Karpas-422 (cell line): ENCODE data around the gene DYSF. TPM values are rescaled to one million over a fixed set of nuclear protein-coding genes. Genes with fewer than 3 reads are reported as not detected.

ENCODE experiments used
- DNase-seq: peaks from one replicate; pipeline ENCODE4 v3.0.0-alpha.2; 2015
- H2AFZ ChIP-seq: fragments of 200-600 bp; sonication (generic); 2 replicates; pipeline ENCODE4 v1.6.1; 2014; ENCODE audit warnings: antibody characterized with exemption, low read length, mixed read lengths
- H3K27ac ChIP-seq: fragments of 200-600 bp; sonication (generic); 2 replicates; pipeline ENCODE4 v1.5.1; 2014; ENCODE audit warnings: mild to moderate bottlenecking, low read length, moderate library complexity
- H3K27me3 ChIP-seq: fragments of 200-600 bp; sonication (generic); 2 replicates; pipeline ENCODE4 v1.6.1; 2014; ENCODE audit warnings: low read length, mixed read lengths
- H3K36me3 ChIP-seq: fragments of 200-600 bp; sonication (generic); 2 replicates; pipeline ENCODE4 v1.6.1; 2014; ENCODE audit warnings: low read length, mixed read lengths; ENCODE audit not compliant: insufficient read depth
- H3K4me1 ChIP-seq: fragments of 200-600 bp; sonication (generic); 2 replicates; pipeline ENCODE4 v1.6.1; 2014; ENCODE audit warnings: mild to moderate bottlenecking, low read length, mixed read lengths
- H3K4me2 ChIP-seq: fragments of 200-600 bp; sonication (generic); 2 replicates; pipeline ENCODE4 v1.6.1; 2014; ENCODE audit warnings: low read length, low read depth, mild to moderate bottlenecking; ENCODE audit not compliant: poor library complexity, severe bottlenecking
- H3K4me3 ChIP-seq: fragments of 200-600 bp; sonication (generic); 2 replicates; pipeline ENCODE4 v1.5.1; 2014; ENCODE audit warnings: mild to moderate bottlenecking, antibody characterized with exemption, low read length, mixed read lengths
- H3K79me2 ChIP-seq: fragments of 200-600 bp; sonication (generic); 2 replicates; pipeline ENCODE4 v1.6.1; 2014; ENCODE audit warnings: mild to moderate bottlenecking, low read length, mixed read lengths
- H3K9ac ChIP-seq: fragments of 200-600 bp; sonication (generic); 2 replicates; pipeline ENCODE4 v1.6.0; 2014; ENCODE audit warnings: low read length
- H3K9me2 ChIP-seq: fragments of 200-600 bp; sonication (generic), shearing (Covaris generic); replicated peaks from 2 replicates; pipeline ENCODE4 v1.6.0; 2014; ENCODE audit warnings: mild to moderate bottlenecking, low read length, moderate library complexity; ENCODE audit not compliant: insufficient read depth
- H3K9me3 ChIP-seq: fragments of 300-700, 200-600 bp; sonication (generic); 2 replicates; pipeline ENCODE4 v1.6.1; 2014; ENCODE audit warnings: low read length, mixed read lengths
- H4K20me1 ChIP-seq: fragments of 200-600 bp; sonication (generic); 2 replicates; pipeline ENCODE4 v1.6.1; 2014; ENCODE audit warnings: mild to moderate bottlenecking, antibody characterized with exemption, low read length, low read depth; ENCODE audit not compliant: insufficient read depth
- total RNA-seq: library from RNA; depleted of rRNA; stranded (reverse); fragments of >200 nt; shearing (Covaris generic); gene quantifications from 2 replicates; pipeline ENCODE4 v1.2.3, GENCODE V29; 2014; ENCODE audit warnings: low replicate concordance

DYSF gene
- total RNA-seq, 1 experiment from 2014 or later: not detected

DNA sequence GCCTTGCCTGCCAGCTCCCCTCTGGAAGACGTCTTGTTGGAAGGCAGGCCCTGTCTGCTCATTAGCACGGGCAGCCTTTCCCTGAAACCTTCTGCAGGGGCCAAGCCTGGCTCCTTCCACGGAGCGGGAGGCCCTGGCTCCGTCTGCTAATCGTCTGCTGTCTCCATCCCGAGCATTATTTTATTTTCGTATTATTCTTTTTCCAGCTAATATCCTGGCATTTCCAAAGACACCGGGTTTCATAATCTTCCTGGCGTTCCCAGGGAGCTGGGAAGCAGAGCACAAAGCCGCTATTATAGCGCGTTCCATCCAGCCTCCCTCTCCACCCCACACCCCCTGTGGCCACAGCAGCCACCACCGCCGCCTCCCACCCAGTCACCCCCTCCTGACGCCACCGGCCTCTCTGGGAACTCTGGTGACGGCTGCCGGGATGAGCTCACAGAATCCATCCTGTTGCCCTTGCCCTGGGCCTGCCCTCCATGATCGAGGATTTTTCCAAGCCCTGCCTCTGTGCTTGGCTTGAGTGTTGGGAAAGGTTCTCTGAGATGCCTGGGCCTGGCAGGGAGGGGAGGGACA, 125.5 kb downstream of the DYSF start:
- Histone ChIP-seq H3K9ac (no peak overlapping the region), H3K27ac (no peak overlapping the region), H3K4me2 (no peak overlapping the region), H3K27me3 (no peaks in the 10 kb centered on the region; the same call in 1 of the 2 replicates), H3K9me3 (no peaks in the 10 kb centered on the region), H4K20me1 (no peaks in the 10 kb centered on the region), H3K4me1 (no peaks in the 10 kb centered on the region), H3K36me3 (no peaks in the 10 kb centered on the region), H2AFZ (no peak overlapping the region), H3K9me2 (no peaks in the 10 kb centered on the region), H3K79me2 (no peaks in the 10 kb centered on the region), H3K4me3 (no peak overlapping the region)
- DNase-seq: no peak

DNA sequence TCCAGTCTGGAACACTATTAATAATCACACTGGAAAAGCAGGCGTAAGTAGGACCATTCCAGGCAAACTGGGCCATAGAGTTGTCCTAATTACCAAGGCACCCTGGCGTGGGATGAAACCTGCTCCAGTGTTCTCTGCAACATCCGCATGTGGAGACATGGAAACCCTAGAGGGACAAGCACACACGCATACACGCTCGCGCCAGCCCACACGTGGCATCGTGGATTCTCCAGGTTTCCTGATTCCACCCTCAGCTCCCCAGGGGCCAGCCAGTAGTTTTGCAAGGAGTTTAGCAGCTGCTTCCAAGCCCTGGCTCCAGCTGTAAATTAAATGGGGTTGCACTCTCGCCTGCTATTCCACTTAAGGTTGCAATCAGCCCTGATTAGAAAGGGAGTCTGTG, 127.7 kb downstream of the DYSF start:
- H3K4me3 ChIP-seq: no peak overlapping the region

DNA sequence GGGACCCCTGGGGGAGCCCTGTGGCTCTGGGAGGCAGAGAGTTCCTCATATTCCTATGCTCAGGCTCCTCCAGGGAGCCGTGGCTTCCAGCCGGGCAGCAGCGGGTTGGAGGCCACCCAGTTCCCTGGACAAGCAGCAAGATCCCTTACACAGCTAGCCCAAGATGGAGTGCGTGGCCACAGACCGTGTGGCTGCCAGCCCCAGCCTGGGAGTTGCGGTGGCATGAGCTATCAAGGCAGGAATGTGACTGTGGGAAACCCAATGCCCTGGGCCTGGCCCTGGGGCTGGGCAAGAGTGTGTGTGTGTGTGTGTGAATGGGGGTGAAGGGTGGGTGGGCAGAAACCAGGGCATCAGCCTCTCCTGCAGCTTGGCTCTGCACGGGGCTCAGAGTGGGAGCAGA, 130.5 kb downstream of the DYSF start:
- no peak overlapping the region for H3K9ac ChIP-seq
- H3K4me2 ChIP-seq: no peak overlapping the region
- no peaks in the 10 kb centered on the region for H3K36me3 ChIP-seq
- H3K27ac ChIP-seq: no peak overlapping the region
- H3K9me3 ChIP-seq: no peaks in the 10 kb centered on the region
- H3K4me1 ChIP-seq: no peaks in the 10 kb centered on the region
- H2AFZ ChIP-seq: no peak overlapping the region
- no peaks in the 10 kb centered on the region for H3K27me3 ChIP-seq
- no peak overlapping the region for H3K4me3 ChIP-seq
- no peak for DNase-seq
- H4K20me1 ChIP-seq: no peaks in the 10 kb centered on the region; the same call in 1 of the 2 replicates
- H3K9me2 ChIP-seq: no peaks in the 10 kb centered on the region
- no peaks in the 10 kb centered on the region for H3K79me2 ChIP-seq

More for the DNA sequence above, 127.7 kb downstream of the DYSF start:
- no peaks in the 10 kb centered on the region; the same call in 1 of the 2 replicates for H3K27me3 ChIP-seq
- no peak overlapping the region for H3K9ac ChIP-seq
- H3K79me2 ChIP-seq: no peaks in the 10 kb centered on the region
- no peak overlapping the region for H2AFZ ChIP-seq
- no peaks in the 10 kb centered on the region for H3K9me2 ChIP-seq
- no peaks in the 10 kb centered on the region for H3K4me1 ChIP-seq
- no peaks in the 10 kb centered on the region for H4K20me1 ChIP-seq
- no peaks in the 10 kb centered on the region for H3K9me3 ChIP-seq
- H3K27ac ChIP-seq: no peak overlapping the region
- H3K4me2 ChIP-seq: no peak overlapping the region
- DNase-seq: no peak
- no peaks in the 10 kb centered on the region for H3K36me3 ChIP-seq

DNA sequence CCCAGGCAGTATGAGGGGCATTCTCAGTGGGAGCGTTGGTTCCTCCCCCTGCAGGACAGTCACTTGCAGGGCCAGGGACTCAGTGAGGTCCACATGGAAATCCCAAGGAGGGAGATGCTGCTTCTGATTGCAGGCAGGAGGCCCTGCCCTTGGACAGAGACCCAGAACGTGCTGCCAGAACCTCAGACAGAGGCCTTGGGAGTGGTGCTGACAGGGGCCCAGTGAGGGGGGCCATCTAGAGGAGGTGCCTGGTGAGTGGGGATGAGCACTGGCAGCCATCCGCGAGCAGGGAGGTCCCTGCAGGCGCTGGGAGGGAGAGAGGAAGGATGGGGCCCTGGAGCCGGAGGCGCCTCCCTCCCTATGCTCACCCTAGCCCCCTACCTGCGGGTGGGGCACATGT, 133.1 kb downstream of the DYSF start:
- no peaks in the 10 kb centered on the region for H3K27me3 ChIP-seq
- H3K4me1 ChIP-seq: no peaks in the 10 kb centered on the region
- no peak overlapping the region for H3K4me3 ChIP-seq
- H3K9ac ChIP-seq: no peak overlapping the region
- no peaks in the 10 kb centered on the region for H3K36me3 ChIP-seq
- H4K20me1 ChIP-seq: no peaks in the 10 kb centered on the region; the same call in 1 of the 2 replicates
- no peaks in the 10 kb centered on the region for H3K9me2 ChIP-seq
- H2AFZ ChIP-seq: no peak overlapping the region
- no peak overlapping the region for H3K4me2 ChIP-seq
- H3K27ac ChIP-seq: no peak overlapping the region
- H3K9me3 ChIP-seq: no peaks in the 10 kb centered on the region
- no peaks in the 10 kb centered on the region for H3K79me2 ChIP-seq
- DNase-seq: no peak

- H3K9ac ChIP-seq: no peak overlapping the region
- H3K4me3 ChIP-seq: no peak overlapping the region
- H3K79me2 ChIP-seq: no peaks in the 10 kb centered on the region
- no peak overlapping the region for H3K4me2 ChIP-seq
- no peaks in the 10 kb centered on the region for H3K27me3 ChIP-seq
- no peaks in the 10 kb centered on the region for H3K9me3 ChIP-seq
- no peaks in the 10 kb centered on the region for H3K36me3 ChIP-seq
- no peaks in the 10 kb centered on the region for H3K4me1 ChIP-seq
- no peaks in the 10 kb centered on the region for H3K9me2 ChIP-seq
- no peak overlapping the region for H3K27ac ChIP-seq
- no peak for DNase-seq
- no peak overlapping the region for H2AFZ ChIP-seq
- H4K20me1 ChIP-seq: no peaks in the 10 kb centered on the region; the same call in 1 of the 2 replicates
Measured at GRCh38 chr2:71587509-71588073, 134.2 kb downstream of the DYSF start.

- Histone ChIP-seq H3K27me3 (no peaks in the 10 kb centered on the region), H4K20me1 (no peaks in the 10 kb centered on the region; the same call in 1 of the 2 replicates), H3K4me2 (no peak overlapping the region)
Measured at GRCh38 chr2:71588497-71589170, 135.3 kb downstream of the DYSF start.

DNA sequence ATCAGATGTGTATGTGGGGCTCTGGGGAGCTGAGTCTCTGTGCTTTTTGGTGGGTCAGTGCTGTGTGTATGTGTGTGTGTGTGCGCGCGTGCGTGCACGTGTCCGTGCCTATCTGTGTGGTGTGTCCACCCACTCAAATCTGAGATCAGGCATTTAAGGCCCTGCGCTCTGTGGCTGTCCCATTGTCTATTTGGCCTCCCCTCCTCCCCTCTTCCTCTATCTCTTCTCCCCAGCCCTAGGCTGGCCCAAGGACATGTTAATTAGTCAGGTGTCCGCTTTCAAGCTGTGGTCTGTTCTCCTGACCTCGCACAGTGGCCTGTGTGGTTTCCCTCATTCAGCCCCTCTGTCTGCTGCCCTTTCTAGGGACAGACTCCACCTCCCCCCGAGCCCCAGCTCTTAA, 136.4 kb downstream of the DYSF start:
- Histone ChIP-seq H3K4me1 (no peaks in the 10 kb centered on the region), H3K4me3 (no peak overlapping the region), H3K9me2 (no peaks in the 10 kb centered on the region), H3K79me2 (no peaks in the 10 kb centered on the region), H3K36me3 (no peaks in the 10 kb centered on the region), H2AFZ (no peak overlapping the region), H4K20me1 (no peaks in the 10 kb centered on the region; the same call in 1 of the 2 replicates), H3K4me2 (no peak overlapping the region), H3K9me3 (no peaks in the 10 kb centered on the region), H3K9ac (no peak overlapping the region), H3K27me3 (no peaks in the 10 kb centered on the region), H3K27ac (no peak overlapping the region)
- no peak for DNase-seq

More at GRCh38 chr2:71588497-71589170, 135.3 kb downstream of the DYSF start:
- Histone ChIP-seq H2AFZ (no peak overlapping the region), H3K9me3 (no peaks in the 10 kb centered on the region), H3K9me2 (no peaks in the 10 kb centered on the region), H3K36me3 (no peaks in the 10 kb centered on the region), H3K4me3 (no peak overlapping the region), H3K9ac (no peak overlapping the region), H3K79me2 (no peaks in the 10 kb centered on the region), H3K27ac (no peak overlapping the region), H3K4me1 (no peaks in the 10 kb centered on the region)
- DNase-seq: no peak

- no peaks in the 10 kb centered on the region for H3K36me3 ChIP-seq
- no peak overlapping the region for H3K27ac ChIP-seq
- DNase-seq: no peak
- H4K20me1 ChIP-seq: no peaks in the 10 kb centered on the region; the same call in 1 of the 2 replicates
- no peak overlapping the region for H3K9ac ChIP-seq
- H3K4me3 ChIP-seq: no peak overlapping the region
- H2AFZ ChIP-seq: no peak overlapping the region
- H3K4me2 ChIP-seq: no peak overlapping the region
- no peaks in the 10 kb centered on the region for H3K79me2 ChIP-seq
- no peaks in the 10 kb centered on the region for H3K4me1 ChIP-seq
- no peaks in the 10 kb centered on the region for H3K9me3 ChIP-seq
- H3K27me3 ChIP-seq: no peaks in the 10 kb centered on the region
- H3K9me2 ChIP-seq: no peaks in the 10 kb centered on the region
Measured at GRCh38 chr2:71591044-71591443, 137.7 kb downstream of the DYSF start.
